Measurements from ENCODE around the gene SYT9.

Gene SYT9

DNA sequence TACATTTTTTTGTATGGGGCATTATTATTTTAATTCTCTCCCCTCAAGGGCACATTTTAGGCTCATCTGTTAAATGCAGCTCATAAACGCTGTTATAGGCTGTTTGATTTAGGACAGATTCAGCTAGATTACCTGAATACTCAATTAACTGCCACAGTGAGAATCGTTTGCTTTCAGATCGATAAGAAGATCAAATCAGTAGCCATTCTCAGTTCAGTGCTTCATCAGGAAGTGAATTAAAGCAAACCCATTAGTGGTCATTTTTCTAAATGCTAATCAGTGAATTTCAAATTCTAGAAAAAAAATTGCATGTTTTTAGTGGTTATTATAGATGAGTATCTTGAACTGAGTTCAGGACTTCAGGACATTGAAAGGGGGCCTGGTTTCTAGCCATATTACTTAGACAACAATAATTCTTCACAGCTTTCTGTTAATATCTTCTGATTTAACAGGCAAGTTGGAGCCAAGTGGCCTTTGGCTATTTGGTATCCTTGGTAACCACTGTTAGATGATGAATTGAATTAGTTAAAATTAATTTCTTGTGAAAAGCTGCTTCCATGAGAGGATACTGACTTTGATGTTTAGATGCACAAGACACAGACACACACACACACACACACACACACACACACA lies 18.6 kb downstream of the SYT9 start:
- Histone ChIP-seq H3K4me3 (ENCODE audit: low read depth in 1 of 2, low read length in 1 of 2) (no peak overlapping the region), H3K9me3 (no peaks in the 10 kb centered on the region), H3K36me3 (no peaks in the 10 kb centered on the region), H3K27ac (no peak overlapping the region), H3K27me3 (no peaks in the 10 kb centered on the region), H3K4me1 (ENCODE audit: control insufficient read depth in 1 of 2, insufficient read depth in 1 of 2, low read depth in 1 of 2, low read length in 1 of 2) (no peaks in the 10 kb centered on the region)
- TF ChIP-seq, protein P1, sequence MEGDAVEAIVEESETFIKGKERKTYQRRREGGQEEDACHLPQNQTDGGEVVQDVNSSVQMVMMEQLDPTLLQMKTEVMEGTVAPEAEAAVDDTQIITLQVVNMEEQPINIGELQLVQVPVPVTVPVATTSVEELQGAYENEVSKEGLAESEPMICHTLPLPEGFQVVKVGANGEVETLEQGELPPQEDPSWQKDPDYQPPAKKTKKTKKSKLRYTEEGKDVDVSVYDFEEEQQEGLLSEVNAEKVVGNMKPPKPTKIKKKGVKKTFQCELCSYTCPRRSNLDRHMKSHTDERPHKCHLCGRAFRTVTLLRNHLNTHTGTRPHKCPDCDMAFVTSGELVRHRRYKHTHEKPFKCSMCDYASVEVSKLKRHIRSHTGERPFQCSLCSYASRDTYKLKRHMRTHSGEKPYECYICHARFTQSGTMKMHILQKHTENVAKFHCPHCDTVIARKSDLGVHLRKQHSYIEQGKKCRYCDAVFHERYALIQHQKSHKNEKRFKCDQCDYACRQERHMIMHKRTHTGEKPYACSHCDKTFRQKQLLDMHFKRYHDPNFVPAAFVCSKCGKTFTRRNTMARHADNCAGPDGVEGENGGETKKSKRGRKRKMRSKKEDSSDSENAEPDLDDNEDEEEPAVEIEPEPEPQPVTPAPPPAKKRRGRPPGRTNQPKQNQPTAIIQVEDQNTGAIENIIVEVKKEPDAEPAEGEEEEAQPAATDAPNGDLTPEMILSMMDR (IDR thresholded peaks at IDR 0.05), result no peak

DNA sequence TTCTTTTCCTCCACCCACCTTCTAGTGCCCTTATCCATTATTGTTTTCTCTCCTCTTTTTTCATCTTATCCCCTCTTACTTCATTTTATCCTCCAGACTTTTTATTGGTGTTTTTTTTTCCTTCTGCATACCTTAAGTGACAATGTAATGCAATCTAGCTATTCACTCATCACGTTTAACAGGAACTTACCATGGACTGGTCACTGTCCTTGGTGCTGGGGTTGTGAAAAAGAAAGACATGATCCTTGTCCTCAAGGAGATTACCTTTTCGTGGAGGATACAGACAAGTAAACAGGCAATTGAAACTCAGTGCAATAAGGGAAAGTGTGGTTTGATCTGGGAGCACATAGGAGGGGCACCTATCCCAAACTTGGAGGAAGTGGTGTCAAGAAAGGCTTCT lies 20.7 kb downstream of the SYT9 start:
- H3K9me3 ChIP-seq, result no peaks in the 10 kb centered on the region
- TF ChIP-seq, protein P1 (IDR thresholded peaks at IDR 0.05), result no peak
- no peaks in the 10 kb centered on the region for H3K36me3 ChIP-seq

DNA sequence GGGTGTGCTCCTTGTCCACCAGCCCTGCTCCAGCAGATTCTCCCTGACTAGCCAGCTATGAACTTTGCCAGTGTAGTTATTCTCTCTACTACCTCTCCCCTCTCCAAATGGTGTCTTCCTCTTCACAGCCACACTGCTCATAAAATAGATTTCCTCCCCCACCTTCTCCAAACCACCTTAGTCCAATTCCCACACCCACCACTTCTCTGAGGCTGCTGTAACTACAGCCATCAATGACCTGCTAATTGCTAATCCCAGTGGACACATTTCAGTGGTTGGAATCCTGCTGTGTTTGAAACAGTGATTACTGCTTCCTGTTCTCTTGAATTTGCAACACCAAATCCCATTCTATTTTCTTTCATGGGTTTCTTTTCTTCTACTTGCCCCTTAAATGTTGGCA lies 23.4 kb downstream of the SYT9 start:
- Histone ChIP-seq H3K27me3 (peaks cover 4% of the 10 kb centered on the region), H3K4me1 (ENCODE audit: control insufficient read depth in 1 of 2, insufficient read depth in 1 of 2, low read depth in 1 of 2, low read length in 1 of 2) (no peaks in the 10 kb centered on the region), H3K36me3 (no peaks in the 10 kb centered on the region), H3K4me3 (ENCODE audit: low read depth in 1 of 2, low read length in 1 of 2) (no peak overlapping the region), H3K9me3 (no peaks in the 10 kb centered on the region), H3K27ac (no peak overlapping the region)
- TF ChIP-seq, protein P1 (IDR thresholded peaks at IDR 0.05), result no peak

More for the DNA sequence above, 20.7 kb downstream of the SYT9 start:
- no peak overlapping the region for H3K4me3 ChIP-seq (ENCODE audit: low read depth in 1 of 2, low read length in 1 of 2)
- no peak overlapping the region for H3K27ac ChIP-seq
- H3K4me1 ChIP-seq (ENCODE audit: control insufficient read depth in 1 of 2, insufficient read depth in 1 of 2, low read depth in 1 of 2, low read length in 1 of 2), result no peaks in the 10 kb centered on the region
- H3K27me3 ChIP-seq, result no peaks in the 10 kb centered on the region

DNA sequence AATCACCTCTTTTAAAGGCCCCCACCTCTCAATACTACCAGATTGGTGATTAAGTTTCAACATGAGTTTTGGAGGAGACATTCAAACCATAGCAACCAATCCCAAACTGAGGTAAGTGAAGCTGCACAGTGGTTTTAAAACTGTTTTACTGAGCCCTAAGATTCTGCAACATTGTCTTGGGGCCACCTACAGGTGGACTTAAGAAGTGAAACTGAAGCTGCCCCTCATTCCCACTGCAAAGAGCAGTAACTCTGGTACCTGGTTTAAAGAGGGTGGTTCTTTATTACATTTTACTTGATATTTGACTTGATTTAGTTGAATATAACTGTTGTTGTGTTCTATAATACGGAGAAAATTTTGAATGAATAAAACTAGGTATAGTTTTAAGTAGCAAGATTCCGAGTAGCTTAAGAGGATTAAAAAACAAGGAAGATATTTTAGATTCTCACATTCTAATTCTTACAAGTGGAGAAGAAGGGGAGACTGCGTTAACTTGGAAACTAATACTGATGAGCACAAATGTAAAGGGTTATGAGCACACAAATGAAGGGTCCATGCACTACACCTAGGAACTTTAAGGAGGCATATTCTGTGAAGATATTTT lies 26.7 kb downstream of the SYT9 start:
- no peak overlapping the region for H3K4me3 ChIP-seq (ENCODE audit: low read depth in 1 of 2, low read length in 1 of 2)
- no peaks in the 10 kb centered on the region for H3K36me3 ChIP-seq
- H3K9me3 ChIP-seq, result no peaks in the 10 kb centered on the region
- no peak overlapping the region for H3K27ac ChIP-seq
- TF ChIP-seq, protein P1 (IDR thresholded peaks at IDR 0.05), result no peak
- peaks cover 7% of the 10 kb centered on the region for H3K27me3 ChIP-seq
- H3K4me1 ChIP-seq (ENCODE audit: control insufficient read depth in 1 of 2, insufficient read depth in 1 of 2, low read depth in 1 of 2, low read length in 1 of 2), result no peaks in the 10 kb centered on the region

DNA sequence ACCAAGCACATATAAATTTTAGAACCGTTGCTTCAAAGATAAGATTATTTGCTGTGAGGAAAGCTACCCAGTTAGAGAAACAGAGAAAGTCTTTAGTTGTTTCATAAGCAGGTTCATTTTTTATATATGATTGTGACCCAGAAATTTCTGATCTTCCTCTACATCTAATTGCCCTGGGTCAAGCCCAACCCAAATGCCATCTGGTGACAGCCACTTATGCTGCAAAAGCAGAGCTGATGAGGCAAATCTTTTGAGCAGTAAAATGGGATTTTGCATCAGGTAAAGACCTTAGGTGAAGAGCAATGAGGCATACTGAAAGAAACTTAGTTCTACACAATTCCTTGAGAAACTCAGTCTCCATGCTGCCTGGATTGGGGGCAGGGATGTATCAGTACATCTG lies 28.0 kb downstream of the SYT9 start:
- Histone ChIP-seq H3K27ac (no peak overlapping the region), H3K4me1 (ENCODE audit: control insufficient read depth in 1 of 2, insufficient read depth in 1 of 2, low read depth in 1 of 2, low read length in 1 of 2) (no peaks in the 10 kb centered on the region), H3K36me3 (no peaks in the 10 kb centered on the region), H3K4me3 (ENCODE audit: low read depth in 1 of 2, low read length in 1 of 2) (no peak overlapping the region), H3K27me3 (peaks cover 7% of the 10 kb centered on the region), H3K9me3 (no peaks in the 10 kb centered on the region)
- TF ChIP-seq, protein P1 (IDR thresholded peaks at IDR 0.05), result no peak
